Activated CD8-positive, alpha-beta memory T cell treated with anti-CD3 and anti-CD28 coated beads, Interleukin-2, amount 50 U/mL, for 48 hours (primary cell): ENCODE results near the gene AKAP5.

Experiments
- DNase-seq: peaks from one replicate; pipeline ENCODE4 v3.0.0-alpha.2; 2020

Gene AKAP5, protein sequence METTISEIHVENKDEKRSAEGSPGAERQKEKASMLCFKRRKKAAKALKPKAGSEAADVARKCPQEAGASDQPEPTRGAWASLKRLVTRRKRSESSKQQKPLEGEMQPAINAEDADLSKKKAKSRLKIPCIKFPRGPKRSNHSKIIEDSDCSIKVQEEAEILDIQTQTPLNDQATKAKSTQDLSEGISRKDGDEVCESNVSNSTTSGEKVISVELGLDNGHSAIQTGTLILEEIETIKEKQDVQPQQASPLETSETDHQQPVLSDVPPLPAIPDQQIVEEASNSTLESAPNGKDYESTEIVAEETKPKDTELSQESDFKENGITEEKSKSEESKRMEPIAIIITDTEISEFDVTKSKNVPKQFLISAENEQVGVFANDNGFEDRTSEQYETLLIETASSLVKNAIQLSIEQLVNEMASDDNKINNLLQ

DNA sequence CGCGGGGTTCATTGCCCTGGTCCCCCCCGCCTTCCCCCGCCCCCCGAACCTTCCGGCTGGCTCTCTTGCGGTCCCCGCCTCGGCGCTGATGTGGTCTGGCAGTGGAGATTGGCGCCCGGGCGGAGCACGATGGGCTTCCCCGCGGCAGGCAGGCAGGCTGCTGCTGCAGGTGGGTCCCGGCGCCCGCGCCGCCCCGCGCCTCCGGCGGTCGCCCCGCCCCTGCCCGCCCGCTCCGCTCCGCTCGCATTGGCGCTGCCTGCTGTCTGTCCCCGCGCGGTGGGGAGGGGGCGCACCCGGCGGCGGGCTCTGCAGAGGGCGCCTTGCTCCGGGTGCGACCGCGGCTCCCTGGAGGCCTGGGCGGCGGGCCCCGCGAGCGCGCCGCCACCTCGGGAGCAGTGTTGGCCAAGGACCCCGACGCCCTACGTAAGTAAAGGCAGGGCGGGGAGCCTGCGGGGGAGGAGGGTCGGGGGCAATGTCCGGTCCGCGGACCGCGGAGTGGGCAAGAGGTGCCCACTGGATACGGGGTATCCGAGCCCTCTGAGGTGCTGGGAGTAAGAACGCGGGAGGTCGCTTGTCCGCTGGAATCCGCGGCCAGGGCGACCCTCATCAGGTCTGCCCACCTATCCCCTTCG is at the start of gene AKAP5:
TSS of gene AKAP5 (plus strand) at position 309 of the 632 bp plus-strand sequence. CDS start 2,896 bp downstream, outside the sequence.
- DNase-seq: peak; percentile 77

DNA sequence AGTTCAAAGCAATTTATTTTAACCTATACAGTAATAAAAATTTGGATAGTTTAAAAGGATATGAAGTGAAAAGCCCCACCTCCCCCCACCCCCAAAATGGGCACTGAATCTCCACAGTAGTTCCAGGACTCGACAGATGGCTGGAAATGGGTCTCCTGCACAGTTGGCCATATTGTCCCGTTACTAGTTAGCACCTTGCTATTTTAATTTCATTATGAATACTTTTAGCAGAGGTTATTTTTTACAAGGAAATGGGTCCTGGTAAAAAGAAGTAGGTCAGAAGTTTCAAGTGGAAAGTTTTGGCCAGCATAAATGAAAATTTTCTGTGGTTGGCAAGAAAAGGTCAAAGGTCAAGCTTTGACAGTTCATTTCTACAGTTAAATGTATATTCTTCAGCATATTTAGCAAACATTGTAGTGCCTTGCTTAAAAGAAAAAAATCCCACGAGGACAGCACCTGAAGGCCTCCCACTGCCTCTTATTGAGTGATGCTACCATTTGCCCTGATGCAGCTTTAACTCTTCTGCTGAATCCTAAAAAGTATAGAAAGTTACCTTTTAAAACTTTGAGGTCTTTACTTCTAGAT is 48.9 kb upstream of the AKAP5 start:
- DNase-seq: no peak

DNA sequence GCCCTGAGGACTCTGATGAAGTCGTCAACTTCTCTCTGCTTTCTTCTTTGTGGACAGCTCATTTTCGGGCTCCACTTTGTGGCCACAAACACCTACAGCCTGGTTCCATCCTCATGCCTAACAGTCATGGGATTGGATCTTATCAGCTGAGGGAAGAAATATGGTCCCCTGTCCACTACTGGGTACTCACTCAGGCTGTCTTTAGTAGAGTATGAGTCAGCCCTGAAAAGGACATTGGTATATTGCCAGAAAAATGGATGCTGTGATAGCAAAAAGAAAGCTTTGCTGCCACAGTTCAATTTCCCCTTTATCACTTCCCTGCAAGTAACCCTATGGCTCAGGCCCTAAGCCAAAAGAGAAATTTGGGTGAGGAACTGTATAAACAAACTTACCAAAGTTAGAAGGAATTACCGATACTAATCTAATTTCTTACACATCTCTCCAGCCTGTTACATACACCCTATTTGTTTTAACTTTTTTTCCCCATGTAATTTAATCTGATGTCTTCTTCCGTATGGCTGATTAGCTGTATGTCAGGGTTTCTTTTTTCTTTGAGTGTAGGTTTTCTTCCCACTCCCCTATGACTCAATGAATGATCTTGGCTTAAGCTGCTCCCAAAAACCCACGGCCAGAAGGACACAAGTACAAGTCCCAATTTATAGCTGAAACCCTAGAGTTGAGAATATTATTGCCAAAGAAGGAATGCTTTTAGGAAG is 48.1 kb upstream of the AKAP5 start:
- no peak for DNase-seq

DNA sequence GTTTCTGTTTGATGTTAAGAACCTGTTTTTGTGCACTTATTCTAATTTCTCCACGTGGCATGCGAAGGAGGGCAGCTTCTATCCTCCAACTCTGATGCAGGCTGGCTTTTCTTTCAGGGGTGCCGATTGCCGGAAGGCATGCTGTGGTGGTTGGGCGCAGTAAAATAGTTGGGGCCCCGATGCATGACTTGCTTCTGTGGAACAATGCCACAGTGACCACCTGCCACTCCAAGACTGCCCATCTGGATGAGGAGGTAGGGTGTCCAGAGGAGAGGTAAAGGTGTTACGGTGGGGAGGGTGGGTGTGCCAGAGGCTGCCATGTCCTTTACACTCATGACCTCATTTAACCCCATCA is 47.6 kb upstream of the AKAP5 start:
- no peak for DNase-seq

DNA sequence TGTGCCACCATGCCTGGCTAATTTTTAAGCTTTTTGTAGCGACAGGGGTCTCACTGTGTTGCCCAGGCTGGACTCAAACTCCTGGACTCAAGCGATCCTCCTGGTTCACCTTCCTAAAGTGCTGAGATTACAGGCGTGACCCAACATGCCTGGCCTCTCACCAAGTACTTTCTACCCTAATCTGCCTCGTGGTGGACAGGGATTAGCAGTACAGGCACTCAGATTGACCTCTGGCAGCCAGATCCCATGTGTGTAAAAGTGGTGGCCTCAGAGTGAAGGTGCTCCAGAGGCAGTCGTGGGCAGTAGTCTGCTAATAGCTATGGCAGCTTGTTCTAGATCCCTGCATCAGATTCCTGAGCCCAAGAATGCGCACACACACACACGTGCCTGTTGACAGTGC is 46.3 kb upstream of the AKAP5 start:
- no peak for DNase-seq

DNA sequence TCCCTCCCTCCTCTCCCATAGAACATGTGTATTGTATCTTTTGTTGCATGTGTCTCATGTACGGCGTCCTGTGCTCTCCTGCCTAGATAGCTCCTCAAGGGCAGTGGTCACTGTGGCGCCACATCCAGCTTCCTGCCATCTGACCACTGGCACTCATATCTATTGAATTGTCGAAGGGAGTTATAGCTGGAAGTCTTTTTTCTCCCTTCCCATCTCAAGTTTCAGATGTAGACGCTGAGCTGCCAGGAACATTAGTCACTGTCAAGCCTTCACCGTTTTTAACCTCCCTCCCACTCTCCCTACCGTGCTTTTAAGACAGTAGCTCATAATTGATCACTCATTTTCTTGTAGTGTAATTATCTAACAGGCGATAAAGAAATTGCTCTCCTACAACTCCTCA is 44.1 kb upstream of the AKAP5 start:
- no peak for DNase-seq

DNA sequence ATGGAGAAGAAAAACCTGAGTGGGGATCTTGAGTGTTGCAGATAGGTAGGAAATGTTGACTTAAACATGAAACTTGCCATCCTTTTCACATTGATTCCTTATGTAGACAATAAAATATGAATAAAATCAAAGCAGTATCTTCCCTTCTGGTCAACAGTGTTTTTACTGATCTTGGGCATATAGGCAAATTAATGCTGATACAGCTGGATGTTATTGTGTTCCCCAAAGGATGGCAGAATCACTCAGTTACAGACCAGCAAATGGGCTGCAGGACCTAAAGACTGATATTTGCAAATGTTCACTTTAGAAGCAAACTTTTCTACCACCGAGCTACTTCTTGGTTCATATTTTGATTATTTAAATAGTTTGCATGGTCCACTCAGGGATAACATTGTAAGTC is 43.3 kb upstream of the AKAP5 start:
- no peak for DNase-seq

DNA sequence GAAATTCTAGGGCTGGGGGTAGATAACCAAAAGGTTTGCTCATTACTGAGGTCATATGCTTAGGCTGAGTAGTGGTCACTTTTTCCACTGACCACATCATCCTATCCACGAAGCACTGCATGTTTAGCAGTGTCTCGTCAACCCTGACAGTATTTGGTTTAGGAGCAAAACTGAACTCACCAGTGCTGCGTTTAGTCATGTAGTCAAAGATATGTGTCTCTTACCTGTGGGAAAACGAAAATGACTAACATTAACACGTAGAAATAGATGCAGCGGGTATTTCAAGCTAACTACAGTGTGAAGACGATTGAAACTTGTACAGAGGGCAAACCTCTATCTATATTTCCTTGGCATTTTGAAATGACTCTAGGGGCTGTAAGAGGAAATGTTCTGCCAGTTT is 42.5 kb upstream of the AKAP5 start:
- DNase-seq: no peak

DNA sequence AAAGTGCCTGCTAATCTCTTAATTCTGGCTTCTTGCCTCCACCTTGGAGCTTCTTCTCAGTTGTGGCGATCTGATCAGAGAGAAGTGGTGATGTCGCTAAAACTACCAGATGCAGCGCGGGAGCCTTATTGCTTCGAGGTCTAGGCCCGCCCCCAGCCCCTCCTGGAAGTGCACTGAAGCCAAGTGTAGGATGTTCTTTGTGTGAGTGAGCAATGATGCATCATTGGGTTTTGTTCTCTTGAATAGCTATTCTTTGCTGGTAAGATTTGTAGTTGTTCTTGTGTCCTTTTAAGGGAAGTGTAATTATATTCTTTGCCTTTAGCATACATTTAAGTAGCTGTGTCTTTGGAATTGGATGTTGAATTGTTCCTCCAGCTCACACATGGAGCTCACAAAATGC is 41.3 kb upstream of the AKAP5 start:
- DNase-seq: peak; percentile 59

DNA sequence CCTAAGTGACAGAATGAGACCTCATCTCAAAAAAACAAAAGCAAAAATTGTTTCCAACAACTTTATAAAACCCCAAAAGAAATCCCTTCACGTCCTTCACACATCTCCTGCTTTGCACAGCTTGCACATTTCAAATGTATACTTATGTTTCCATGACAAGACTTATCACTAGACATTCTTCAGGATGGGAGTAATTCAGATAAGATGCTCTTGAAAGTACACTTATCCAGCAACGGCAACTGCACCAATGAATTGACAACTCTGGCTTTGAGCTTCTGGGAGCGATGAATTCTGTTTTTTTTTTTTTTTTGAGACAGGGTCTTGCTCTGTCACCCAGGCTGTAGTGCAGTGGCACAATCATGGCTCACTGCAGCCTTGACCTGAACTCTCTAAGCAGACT is 30.8 kb upstream of the AKAP5 start:
- no peak for DNase-seq

DNA sequence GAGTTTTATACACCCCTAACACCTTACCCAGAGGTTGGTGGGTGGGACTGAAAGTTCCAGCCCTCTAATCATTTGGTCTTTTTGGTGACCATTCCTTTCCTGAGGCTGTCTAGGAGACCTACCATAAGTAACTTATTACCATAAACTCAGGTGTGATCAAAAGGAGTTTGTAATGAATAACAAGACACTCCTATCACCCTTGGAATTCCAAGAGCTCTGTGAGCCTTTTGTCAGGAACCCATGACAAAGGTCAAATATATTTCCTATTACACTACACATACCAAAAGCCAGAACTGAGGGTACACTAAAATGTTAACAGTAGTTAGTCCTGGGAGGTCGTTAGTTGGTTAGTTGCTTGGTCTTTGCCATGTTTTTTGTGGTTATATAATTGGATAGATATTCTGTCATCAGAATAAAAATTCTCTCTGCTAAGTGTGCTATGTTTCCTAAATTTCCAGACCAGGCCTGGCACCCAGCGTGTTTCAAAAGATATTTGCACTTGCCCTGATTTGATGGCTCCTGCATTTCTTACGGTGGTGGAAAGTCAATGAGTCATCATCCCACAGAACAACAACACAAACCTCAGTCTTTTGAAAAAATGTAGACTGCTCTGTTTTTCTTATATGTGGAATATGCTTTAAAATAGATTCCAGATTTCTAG is 27.0 kb upstream of the AKAP5 start:
- DNase-seq: no peak

DNA sequence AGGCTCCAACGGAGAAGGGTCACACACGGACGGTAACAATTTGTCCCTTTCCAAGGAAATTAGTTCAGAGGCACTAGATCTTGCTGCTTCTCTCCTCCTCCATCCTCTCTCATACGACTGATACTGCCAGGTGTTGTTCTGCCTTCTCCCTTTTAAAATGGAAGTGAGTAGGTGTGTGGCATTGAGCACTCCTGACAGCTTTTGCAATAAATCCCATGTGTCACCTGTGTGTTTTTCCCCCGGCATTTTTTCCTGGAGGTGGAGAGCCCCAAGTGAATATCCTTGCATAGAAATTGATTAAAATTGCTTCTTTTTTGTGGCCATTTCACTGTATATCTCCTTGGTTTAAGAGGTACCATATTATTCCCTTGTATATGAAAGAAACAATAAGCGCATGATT is 26.2 kb upstream of the AKAP5 start:
- no peak for DNase-seq

DNA sequence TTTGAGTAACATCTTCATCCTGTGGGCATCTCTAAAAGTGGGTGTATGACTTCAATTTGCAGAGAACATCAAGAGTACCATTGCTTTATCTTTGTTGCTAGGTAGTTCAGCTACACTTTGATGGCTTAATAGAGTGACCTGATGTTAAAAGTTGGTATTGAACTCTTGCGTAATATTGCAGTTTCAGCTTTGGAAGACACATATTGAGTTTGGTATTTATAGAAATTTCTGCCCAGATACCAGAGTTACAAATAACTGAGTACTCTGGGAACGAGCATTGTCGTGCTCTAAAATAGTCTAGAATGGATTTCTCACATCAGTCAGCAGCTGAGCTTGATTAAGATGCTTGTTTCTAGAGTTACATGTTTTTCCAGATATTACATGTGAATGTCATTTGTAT is 24.8 kb upstream of the AKAP5 start:
- DNase-seq: no peak

DNA sequence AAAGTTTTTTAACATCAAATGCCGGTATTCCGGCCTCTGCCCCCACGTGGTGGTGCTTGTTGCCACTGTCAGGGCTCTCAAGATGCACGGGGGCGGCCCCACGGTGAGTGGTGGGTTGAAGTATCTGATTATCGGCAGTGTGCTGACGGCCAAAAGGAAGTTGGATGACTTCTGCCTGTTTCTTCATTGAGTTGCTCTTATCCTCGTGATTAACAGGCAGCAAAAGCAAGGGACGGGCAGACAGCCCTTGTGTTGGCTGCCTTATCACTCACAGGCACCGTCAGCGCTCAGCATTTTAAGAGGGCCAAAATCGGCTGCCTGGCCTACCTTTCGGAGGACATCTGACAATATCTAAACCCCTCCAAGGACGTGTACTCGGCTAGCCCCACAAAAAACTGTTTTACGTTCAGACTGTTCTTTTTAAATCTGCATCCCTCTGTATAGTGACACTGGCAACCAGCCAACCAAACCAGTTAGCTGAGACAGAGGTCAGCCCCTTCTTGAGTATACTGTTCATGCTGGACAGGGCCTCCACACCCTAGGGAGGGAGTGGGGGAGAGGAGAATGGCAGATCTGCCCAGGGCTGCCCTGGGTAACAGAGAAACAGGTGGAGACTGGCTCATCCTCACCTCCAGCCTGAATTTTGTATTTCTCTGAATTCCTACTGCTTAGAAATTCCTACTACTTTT is 22.9 kb upstream of the AKAP5 start:
- no peak for DNase-seq

DNA sequence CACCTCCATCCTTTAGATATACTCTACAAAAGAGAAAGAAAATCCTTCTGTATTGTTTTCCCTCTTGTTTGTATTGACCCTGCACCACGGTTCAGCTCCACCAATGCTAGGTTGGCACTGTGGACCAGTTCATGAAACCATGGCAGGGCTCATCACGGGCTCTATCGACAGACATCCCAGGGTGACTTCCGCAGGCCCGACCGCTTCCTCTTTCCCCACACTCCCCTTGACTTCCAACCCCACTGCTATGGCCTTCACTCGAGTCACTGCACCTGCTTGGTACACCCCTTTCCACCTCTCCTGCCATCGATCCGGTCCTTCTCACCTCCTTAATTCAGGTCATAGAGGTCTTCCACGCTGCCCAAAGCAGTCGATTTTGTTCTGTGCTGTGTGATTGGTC is 21.2 kb upstream of the AKAP5 start:
- DNase-seq: no peak

DNA sequence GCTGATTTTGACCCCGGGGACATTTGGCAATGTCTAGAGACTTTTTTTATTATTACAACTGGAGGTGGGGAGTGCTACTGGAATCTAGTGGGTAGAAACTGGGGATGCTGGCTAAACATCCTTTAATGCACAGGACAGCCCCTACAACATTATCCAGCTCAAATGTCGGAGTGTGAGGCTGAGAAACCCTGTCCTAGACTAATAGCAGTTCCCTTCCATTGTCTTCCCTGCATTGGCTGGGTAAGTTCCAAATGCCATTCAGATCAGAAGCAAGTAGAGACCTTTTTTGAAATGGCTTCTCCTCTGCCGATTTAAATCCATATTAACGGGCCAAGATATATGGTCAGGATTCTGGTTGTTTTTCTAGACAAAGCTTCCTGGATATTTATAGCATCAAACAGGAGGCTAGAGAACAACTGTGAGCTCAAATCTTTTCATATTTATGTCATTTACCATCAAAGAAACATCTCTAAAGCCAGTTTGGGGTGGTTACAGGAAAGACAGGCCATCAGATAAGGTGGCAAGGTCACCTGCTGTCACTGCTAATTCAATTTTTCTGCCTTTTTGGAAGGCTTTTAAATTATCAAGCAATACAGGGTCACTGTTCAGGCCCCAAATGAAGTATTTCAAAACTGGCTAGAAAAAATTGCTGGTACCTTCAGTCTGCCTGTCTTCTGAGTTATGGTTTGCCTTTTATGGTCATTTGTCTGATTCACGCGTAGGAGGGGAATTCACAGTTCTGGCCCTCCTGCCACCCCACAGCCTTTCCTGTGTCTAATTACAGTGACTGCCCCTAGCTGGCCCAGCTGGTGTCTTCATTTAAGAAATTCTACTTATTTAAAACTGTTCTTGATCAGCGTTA is 20.1 kb upstream of the AKAP5 start:
- peak; percentile 67 for DNase-seq

DNA sequence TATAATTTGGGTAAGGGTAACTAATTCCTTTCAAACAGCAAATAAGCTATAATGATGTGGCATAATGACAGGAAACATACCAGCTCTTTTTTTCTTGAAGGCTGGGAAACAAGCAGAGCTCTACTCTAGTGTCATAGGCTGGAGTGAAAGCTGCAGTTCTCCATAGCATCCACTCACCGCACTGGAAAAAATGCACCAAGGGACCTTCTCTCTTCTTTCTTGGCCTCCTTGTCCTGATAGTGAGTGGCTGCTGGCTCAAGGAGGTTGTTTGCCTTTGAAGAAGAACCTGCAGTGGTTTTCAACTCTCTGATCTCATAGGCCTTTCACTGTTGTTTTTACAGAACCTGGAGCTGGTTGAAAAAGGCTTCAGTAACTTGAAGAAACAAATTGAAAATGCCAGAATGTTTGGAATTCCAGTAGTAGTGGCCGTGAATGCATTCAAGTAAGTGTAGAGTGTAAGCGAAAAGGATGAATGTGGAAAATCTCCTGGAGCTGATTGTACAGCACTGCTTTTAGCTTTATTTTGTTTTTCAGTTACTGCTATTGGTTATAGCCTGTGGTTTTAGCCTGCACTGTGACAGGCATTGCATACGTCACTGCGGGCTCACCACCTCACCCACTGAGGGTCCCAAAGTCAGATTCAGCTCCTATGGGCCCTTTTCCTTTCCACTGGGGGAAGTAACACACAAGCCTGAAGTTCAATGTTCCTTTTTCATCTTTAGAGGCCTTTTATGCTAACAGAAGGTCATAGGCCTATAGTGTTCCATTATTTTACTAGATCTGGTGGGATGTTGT is 17.2 kb upstream of the AKAP5 start:
- no peak for DNase-seq

DNA sequence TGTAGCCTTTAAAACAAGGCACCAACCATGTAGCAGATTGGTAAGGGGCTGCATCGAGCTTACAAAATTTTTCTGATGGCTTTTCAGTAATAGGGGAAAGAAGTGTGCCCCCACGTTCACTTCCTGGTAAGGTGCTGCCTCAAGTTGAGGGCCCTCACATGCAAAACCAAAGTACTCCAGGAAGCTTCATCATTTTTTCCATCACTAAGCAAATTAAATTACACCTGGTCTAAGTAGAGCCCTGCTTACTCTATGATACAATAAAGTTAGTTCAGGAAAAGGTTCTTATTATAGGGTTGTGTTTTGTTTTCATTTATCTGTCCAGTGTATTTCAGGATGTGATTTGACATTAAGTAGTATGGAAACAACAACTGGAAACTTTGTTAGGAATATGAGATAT is 15.0 kb upstream of the AKAP5 start:
- DNase-seq: no peak

DNA sequence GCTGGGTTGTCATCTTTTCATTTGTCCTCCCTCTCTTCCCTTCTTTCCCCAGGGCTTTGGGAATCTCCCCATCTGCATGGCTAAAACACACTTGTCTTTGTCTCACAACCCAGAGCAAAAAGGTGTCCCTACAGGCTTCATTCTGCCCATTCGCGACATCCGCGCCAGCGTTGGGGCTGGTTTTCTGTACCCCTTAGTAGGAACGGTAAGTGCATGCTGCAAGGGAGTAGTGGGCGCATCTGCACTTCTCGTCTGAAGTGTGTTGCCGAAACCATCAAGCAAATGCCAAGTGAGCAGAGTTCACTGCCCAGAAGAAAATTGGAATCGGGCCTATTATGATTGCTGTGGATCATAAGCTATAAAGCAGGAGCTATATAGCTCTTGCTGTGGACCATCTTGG is 10.6 kb upstream of the AKAP5 start:
- DNase-seq: no peak

DNA sequence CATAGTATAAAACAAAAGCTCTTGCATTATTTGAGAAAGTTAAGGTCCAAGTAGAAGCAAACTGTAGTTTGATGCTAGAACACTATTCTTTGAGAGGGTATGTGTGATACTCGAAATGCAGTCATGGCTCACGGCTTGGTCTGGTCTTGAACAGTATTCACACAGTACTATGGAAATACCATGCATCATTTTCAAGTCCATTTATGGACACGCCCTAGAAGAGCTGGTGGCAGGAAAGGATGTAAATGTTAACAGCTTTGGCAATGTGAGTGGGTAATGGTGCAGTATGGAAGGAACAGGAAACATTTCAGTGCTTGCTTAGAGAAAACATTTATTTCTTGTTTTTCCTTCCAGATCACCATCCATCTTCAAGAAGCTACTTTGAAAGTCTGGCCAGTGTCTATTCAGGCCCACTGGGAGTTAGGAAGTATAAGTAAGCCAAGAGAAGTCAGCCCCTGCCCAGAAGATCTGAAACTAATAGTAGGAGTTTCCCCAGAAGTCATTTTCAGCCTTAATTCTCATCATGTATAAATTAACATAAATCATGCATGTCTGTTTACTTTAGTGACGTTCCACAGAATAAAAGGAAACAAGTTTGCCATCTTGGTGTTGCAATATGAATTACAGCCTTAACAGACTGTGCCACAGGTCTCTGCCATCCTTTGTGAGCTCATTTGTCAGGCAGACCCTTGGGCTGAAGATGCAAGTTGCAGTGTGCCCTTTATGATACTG is 5.7 kb upstream of the AKAP5 start:
- DNase-seq: no peak
